Nephron (organoid): ENCODE results near the gene BIRC3.

Experiments used
- H3K27ac Mint-ChIP-seq, 3 experiments: 2 replicates each; pipeline ENCODE4 v1.8.0; 2020; ENCODE audit warnings: mixed read lengths in 3 of 3, mild to moderate bottlenecking in 2 of 3, moderate library complexity in 1 of 3
- H3K27me3 Mint-ChIP-seq: 2 replicates; pipeline ENCODE4 v1.8.0; 2021; ENCODE audit warnings: low read depth, mild to moderate bottlenecking, moderate library complexity, mixed read lengths
- H3K36me3 Mint-ChIP-seq: 2 replicates; pipeline ENCODE4 v1.8.0; 2020; ENCODE audit warnings: low read depth, mixed read lengths
- H3K4me1 Mint-ChIP-seq: 2 replicates; pipeline ENCODE4 v1.8.0; 2020; ENCODE audit warnings: mixed read lengths
- H3K4me3 Mint-ChIP-seq, 3 experiments: 2 replicates each; pipeline ENCODE4 v1.8.0; 2020; ENCODE audit warnings: mild to moderate bottlenecking in 3 of 3, mixed read lengths in 3 of 3, moderate library complexity in 2 of 3
- H3K9me3 Mint-ChIP-seq: 2 replicates; pipeline ENCODE4 v1.8.0; 2020; ENCODE audit warnings: mixed read lengths
- TF ChIP-seq, protein P1 (sequence below), 3 experiments: fragments of 200-600 bp; sonication (generic); IDR thresholded peaks; one replicate each; pipeline ENCODE4 v1.5.0; 2021; ENCODE audit warnings: antibody characterized with exemption in 3 of 3; ENCODE audit not compliant: unreplicated experiment in 3 of 3

The BIRC3 gene

DNA sequence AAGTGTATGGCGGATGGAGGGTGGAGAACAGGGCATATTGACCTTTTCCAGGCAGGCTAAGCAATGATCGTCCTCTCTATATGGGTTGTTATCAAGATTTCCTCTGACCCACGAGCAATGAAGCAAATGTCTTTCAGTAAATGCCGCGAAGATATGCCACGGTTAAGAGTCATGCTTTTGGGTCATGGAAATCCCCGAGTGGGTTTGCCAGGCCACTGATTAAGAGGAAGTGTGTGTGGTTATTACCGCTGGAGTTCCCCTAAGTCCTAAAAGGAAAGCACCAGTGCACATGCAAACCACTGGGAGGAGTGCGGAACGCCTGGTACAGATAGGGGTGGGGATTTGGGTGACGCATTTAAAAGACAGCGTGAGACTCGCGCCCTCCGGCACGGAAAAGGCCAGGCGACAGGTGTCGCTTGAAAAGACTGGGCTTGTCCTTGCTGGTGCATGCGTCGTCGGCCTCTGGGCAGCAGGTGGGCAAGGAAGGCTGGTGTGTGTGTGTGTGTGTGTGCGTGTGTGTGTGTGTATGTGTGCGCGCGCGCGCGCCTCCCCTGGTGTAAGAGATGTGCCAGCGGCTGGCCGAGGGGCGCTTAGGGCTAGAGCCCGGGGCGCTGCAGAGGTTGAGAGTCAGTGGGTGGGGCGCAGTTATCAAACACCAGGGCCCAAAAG is at the start of gene BIRC3:
TSS of gene BIRC3 (plus strand) at position 386 of the 669 bp plus-strand sequence. CDS start 7,026 bp downstream, outside the sequence.
- Mint-ChIP-seq H3K4me3 (peak within 1 kb of the TSS; percentile 82 to 89 (median 86)), H3K27me3 (peaks cover 4% of the 10 kb centered on the region), H3K27ac (peak within 1 kb of the TSS in 2 of 3 experiments; percentile 43 to 45), H3K4me1 (peaks cover 37% of the 10 kb centered on the region), H3K36me3 (no peaks in the 10 kb centered on the region), H3K9me3 (no peaks in the 10 kb centered on the region)
- TF ChIP-seq, protein P1, sequence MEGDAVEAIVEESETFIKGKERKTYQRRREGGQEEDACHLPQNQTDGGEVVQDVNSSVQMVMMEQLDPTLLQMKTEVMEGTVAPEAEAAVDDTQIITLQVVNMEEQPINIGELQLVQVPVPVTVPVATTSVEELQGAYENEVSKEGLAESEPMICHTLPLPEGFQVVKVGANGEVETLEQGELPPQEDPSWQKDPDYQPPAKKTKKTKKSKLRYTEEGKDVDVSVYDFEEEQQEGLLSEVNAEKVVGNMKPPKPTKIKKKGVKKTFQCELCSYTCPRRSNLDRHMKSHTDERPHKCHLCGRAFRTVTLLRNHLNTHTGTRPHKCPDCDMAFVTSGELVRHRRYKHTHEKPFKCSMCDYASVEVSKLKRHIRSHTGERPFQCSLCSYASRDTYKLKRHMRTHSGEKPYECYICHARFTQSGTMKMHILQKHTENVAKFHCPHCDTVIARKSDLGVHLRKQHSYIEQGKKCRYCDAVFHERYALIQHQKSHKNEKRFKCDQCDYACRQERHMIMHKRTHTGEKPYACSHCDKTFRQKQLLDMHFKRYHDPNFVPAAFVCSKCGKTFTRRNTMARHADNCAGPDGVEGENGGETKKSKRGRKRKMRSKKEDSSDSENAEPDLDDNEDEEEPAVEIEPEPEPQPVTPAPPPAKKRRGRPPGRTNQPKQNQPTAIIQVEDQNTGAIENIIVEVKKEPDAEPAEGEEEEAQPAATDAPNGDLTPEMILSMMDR (IDR thresholded peaks at IDR 0.05; ENCODE audit: unreplicated experiment in 3 of 3): peak in 1 of 3 experiments; percentile 21

DNA sequence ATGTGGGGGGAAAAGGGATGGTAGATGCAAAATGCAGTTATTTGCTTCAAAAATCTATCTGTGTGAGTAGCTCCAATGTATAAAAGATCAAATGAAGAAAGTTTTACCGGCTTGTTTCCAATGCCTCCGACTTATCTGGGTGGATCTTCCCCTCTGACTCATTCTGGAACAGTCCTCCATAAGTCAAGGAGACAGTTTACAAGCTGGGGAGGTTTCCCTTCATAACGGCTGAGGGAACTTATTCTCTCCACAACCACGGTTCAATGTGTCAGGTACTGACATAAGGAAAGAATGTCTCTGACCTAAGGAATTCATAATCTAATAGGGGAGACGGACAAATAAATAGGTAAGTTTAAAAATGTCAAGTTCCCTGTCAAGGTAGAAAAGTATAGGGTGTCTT is 49.7 kb upstream of the BIRC3 start:
- Mint-ChIP-seq H3K27me3 (peaks cover 14% of the 10 kb centered on the region), H3K9me3 (no peaks in the 10 kb centered on the region), H3K27ac (peak overlapping the region; percentile 10 to 83 (median 73)), H3K4me1 (peaks cover 48% of the 10 kb centered on the region), H3K4me3 (peak overlapping the region; percentile 62 to 69 (median 67)), H3K36me3 (no peaks in the 10 kb centered on the region)
- TF ChIP-seq, protein P1 (IDR thresholded peaks at IDR 0.05; ENCODE audit: unreplicated experiment in 3 of 3): no peak

DNA sequence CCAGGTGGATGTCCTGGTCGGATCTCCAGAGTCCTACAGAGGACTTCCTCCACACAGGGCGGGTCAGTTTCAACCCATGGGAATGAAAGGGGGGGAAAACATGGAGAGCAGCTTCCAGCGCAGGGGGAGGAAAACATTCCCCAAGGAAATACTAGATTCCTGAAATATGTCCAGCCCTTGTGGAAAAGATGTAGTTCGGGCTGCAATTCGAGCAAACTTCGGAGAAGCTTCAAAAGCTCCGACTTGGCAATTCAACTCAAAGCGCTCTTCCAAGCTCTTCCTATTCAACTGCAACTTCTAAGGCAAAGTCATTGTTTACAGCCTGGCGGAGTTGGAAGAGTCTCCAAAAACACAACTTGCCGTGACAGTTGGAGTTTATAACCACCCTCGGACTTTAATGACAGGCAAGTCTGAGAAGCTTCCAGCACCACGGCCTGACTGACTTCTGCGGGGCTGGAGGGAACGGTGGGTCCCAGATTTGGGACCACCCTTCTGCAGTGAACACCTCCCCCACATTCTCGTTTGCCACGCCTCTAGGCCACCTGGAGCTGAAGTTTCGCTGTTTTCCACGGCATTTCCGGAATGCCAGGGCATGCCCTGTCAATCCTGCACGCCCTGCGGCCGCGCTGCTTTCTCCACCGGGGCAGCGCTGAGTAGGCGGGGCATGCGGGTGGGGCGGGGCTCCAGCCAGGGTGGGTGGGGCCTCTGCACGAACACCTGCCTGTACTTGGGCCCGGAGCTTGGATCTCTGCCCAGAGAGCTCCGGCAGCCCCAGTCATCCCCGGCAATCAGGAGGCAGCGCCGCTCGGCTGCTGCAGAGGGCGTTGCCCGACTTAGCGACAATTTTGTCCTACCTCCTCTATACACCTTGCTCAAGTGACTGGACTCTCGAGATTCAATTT is 49.0 kb upstream of the BIRC3 start:
- Mint-ChIP-seq H3K9me3 (no peaks in the 10 kb centered on the region), H3K4me3 (peak overlapping the region; percentile 62 to 77 (median 67)), H3K36me3 (no peaks in the 10 kb centered on the region), H3K4me1 (peaks cover 51% of the 10 kb centered on the region), H3K27me3 (peaks cover 14% of the 10 kb centered on the region), H3K27ac (peak overlapping the region; percentile 61 to 83 (median 73))
- TF ChIP-seq, protein P1 (IDR thresholded peaks at IDR 0.05; ENCODE audit: unreplicated experiment in 3 of 3): peak; percentile 41 to 50 (median 42)

DNA sequence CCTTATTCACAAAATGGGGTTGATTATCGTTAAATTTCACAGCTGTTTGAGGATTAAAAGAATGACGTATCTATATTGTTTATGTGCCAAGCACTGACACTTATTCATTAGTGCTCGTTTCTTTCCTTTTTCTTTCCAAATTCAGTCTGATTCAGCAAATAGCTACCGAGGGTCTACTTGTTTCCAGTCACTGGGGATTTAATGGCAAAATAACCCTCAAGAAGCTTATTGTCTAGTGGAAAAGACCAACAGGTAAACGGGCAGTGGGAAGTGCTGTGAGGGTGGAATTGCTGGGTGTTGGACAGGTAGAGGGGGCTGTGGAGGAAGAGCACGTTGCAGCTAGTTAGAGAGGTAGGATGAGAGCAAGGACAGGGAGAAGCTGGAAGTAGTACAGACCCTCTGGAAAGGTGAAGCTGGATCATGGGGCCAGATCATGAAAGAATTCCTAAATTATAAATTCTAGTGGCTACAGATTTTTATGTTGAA is 48.3 kb upstream of the BIRC3 start:
- peak overlapping the region; percentile 62 to 77 (median 67) for H3K4me3 Mint-ChIP-seq
- H3K4me1 Mint-ChIP-seq: peaks cover 46% of the 10 kb centered on the region
- H3K9me3 Mint-ChIP-seq: no peaks in the 10 kb centered on the region
- TF ChIP-seq, protein P1 (IDR thresholded peaks at IDR 0.05; ENCODE audit: unreplicated experiment in 3 of 3): no peak
- no peaks in the 10 kb centered on the region for H3K36me3 Mint-ChIP-seq
- peak overlapping the region; percentile 20 to 83 (median 61) for H3K27ac Mint-ChIP-seq
- H3K27me3 Mint-ChIP-seq: peaks cover 14% of the 10 kb centered on the region

DNA sequence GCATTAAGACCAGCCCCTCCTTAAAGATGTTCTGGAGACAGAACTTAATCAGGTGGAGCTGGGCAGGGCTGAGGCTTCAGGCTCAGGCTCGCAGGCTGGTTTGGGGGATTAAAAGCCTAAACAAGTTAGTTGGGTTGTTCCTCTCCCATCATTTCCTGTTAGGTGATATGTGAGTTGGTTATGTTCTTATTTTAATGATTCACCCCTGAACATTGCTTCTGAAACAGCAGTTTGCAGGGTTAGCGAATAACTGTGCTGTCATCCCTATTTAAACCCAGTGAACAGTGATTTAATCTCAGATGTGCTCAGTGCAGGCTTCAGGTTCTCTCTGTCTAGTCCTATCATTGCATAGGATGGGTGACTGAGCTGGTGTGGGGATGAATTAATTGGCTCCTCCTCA is 47.4 kb upstream of the BIRC3 start:
- H3K4me1 Mint-ChIP-seq: peaks cover 49% of the 10 kb centered on the region
- H3K36me3 Mint-ChIP-seq: no peaks in the 10 kb centered on the region
- peak overlapping the region in 2 of 3 experiments; percentile 6 to 39 for H3K4me3 Mint-ChIP-seq
- H3K27me3 Mint-ChIP-seq: peaks cover 14% of the 10 kb centered on the region
- no peaks in the 10 kb centered on the region for H3K9me3 Mint-ChIP-seq
- TF ChIP-seq, protein P1 (IDR thresholded peaks at IDR 0.05; ENCODE audit: unreplicated experiment in 3 of 3): no peak
- H3K27ac Mint-ChIP-seq: peak overlapping the region in 2 of 3 experiments; percentile 44 to 83
